ENCODE data around the gene PCGF6.

Gene PCGF6

GRCh38 chr10:103350517-103351260 is at the start of gene PCGF6:
Gene PCGF6, minus strand, starts transcription at chr10:103351140. Its CDS starts 74 bp downstream, at chr10:103351066.
- peak; percentile 63 for DNase-seq (ENCODE audit: low read depth)
- peak within 1 kb of the TSS; percentile 69 for H3K4me3 ChIP-seq (ENCODE audit: control insufficient read depth, low read depth, low read length)
- TF ChIP-seq CTCF (conservative IDR thresholded peaks at IDR 0.05; ENCODE audit: control insufficient read depth, insufficient read depth, low read depth, low read length): no peak

- H3K4me3 ChIP-seq (ENCODE audit: control insufficient read depth, low read depth, low read length): peak overlapping the region; percentile 97
- no peak for TF ChIP-seq CTCF (conservative IDR thresholded peaks at IDR 0.05; ENCODE audit: control insufficient read depth, insufficient read depth, low read depth, low read length)
- peak; percentile 8 for DNase-seq (ENCODE audit: low read depth)
Observed at GRCh38 chr10:103397191-103397825, 46.4 kb upstream of the PCGF6 start.

- DNase-seq (ENCODE audit: low read depth): no peak
- peak overlapping the region; percentile 97 for H3K4me3 ChIP-seq (ENCODE audit: control insufficient read depth, low read depth, low read length)
- TF ChIP-seq CTCF (conservative IDR thresholded peaks at IDR 0.05; ENCODE audit: control insufficient read depth, insufficient read depth, low read depth, low read length): no peak
Observed at GRCh38 chr10:103396789-103397087, 45.8 kb upstream of the PCGF6 start.

GRCh38 chr10:103396067-103396788 is 45.3 kb upstream of the PCGF6 start, which contains the start of the genes ATP5MK and PDCD11:
Gene ATP5MK, minus strand, starts transcription at chr10:103396475. Its CDS starts 4,018 bp downstream, at chr10:103392457.
Gene PDCD11, plus strand, starts transcription at chr10:103396626. Its CDS starts 1,801 bp downstream, at chr10:103398427.
- no peak for TF ChIP-seq CTCF (conservative IDR thresholded peaks at IDR 0.05; ENCODE audit: control insufficient read depth, insufficient read depth, low read depth, low read length)
- DNase-seq (ENCODE audit: low read depth): peak; percentile 97
- peak within 1 kb of the TSS; percentile 97 for H3K4me3 ChIP-seq (ENCODE audit: control insufficient read depth, low read depth, low read length)

GRCh38 chr10:103395754-103396066 is 44.8 kb upstream of the PCGF6 start:
- H3K4me3 ChIP-seq (ENCODE audit: control insufficient read depth, low read depth, low read length): peak overlapping the region; percentile 97
- TF ChIP-seq CTCF (conservative IDR thresholded peaks at IDR 0.05; ENCODE audit: control insufficient read depth, insufficient read depth, low read depth, low read length): no peak
- peak; percentile 0 for DNase-seq (ENCODE audit: low read depth)

- H3K4me3 ChIP-seq (ENCODE audit: control insufficient read depth, low read depth, low read length): no peak overlapping the region
- TF ChIP-seq CTCF (conservative IDR thresholded peaks at IDR 0.05; ENCODE audit: control insufficient read depth, insufficient read depth, low read depth, low read length): no peak
- DNase-seq (ENCODE audit: low read depth): peak; percentile 4
Observed at GRCh38 chr10:103394180-103394579, 43.2 kb upstream of the PCGF6 start.

All from fibroblast of mammary gland (primary cell).